PC-9 (cell line): ENCODE results near the gene COL4A4. TPM values are rescaled to one million over a fixed set of nuclear protein-coding genes. Genes with fewer than 3 reads are reported as not detected.

ENCODE experiments used
- BruUV-seq: library from RNA; stranded (reverse); fragments of 400-500 nt; replicated peaks from 2 replicates; lab custom pipeline; 2021; lab: Mats Ljungman, UMichigan
- CTCF ChIA-PET: fragments of 300-600 bp; sonication (Branson Sonifier 250); formaldehyde crosslinking; loops from one replicate; lab custom pipeline; 2022; ENCODE audit warnings: antibody characterized with exemption; lab: Charles Lee
- POLR2A ChIA-PET: fragments of 300-600 bp; sonication (Branson Sonifier 250); formaldehyde crosslinking; loops from one replicate; lab custom pipeline; 2022; ENCODE audit warnings: antibody characterized with exemption; ENCODE audit not compliant: unreplicated experiment; lab: Charles Lee
- DNase-seq, 2 experiments: peaks; one replicate each; pipeline versions ENCODE4 v3.0.0 to v3.0.0-alpha.2; 2015 to 2022; ENCODE audit warnings: mixed read lengths in 1 of 2
- H2AFZ ChIP-seq: fragments of 200-600 bp; sonication (generic); 2 replicates; pipeline ENCODE4 v1.8.1; 2017; ENCODE audit warnings: antibody characterized with exemption
- H3F3A ChIP-seq: fragments of 200-600 bp; sonication (generic); 2 replicates; pipeline ENCODE4 v1.8.1; 2017; ENCODE audit warnings: antibody characterized with exemption, mild to moderate bottlenecking, low read depth; ENCODE audit not compliant: insufficient read depth
- H3K27ac ChIP-seq: fragments of 200-600 bp; sonication (generic); 2 replicates; pipeline ENCODE4 v1.6.1; 2016; ENCODE audit warnings: mixed run types
- H3K27me3 ChIP-seq: fragments of 200-600 bp; sonication (generic); 2 replicates; pipeline ENCODE4 v1.6.1; 2016; ENCODE audit warnings: low read depth, mixed run types; ENCODE audit not compliant: insufficient read depth
- H3K36me3 ChIP-seq: fragments of 200-600 bp; sonication (generic); 2 replicates; pipeline ENCODE4 v1.6.1; 2016; ENCODE audit warnings: low read depth, mixed run types
- H3K4me1 ChIP-seq: fragments of 200-600 bp; sonication (generic); replicated peaks from 2 replicates; pipeline ENCODE4 v1.6.1; 2016; ENCODE audit warnings: mixed run types; ENCODE audit not compliant: insufficient read depth
- H3K4me2 ChIP-seq: fragments of 200-600 bp; sonication (generic); 2 replicates; pipeline ENCODE4 v1.6.1; 2017; ENCODE audit warnings: mixed run types
- H3K4me3 ChIP-seq: fragments of 200-600 bp; sonication (generic); 2 replicates; pipeline ENCODE4 v1.6.1; 2016; ENCODE audit warnings: mixed run types
- H3K79me2 ChIP-seq: fragments of 200-600 bp; sonication (generic); 2 replicates; pipeline ENCODE4 v1.6.1; 2017; ENCODE audit warnings: low read depth, mixed run types
- H3K9me2 ChIP-seq: fragments of 200-600 bp; sonication (generic); 2 replicates; pipeline ENCODE4 v1.8.1; 2017; ENCODE audit warnings: mild to moderate bottlenecking; ENCODE audit not compliant: insufficient read depth
- H3K9me3 ChIP-seq: fragments of 200-600 bp; sonication (generic); 2 replicates; pipeline ENCODE4 v1.8.1; 2016; ENCODE audit warnings: low read depth; ENCODE audit not compliant: insufficient read depth
- H4K20me1 ChIP-seq: fragments of 200-600 bp; sonication (generic); 2 replicates; pipeline ENCODE4 v1.8.1; 2017; ENCODE audit not compliant: insufficient read depth
- EZH2 ChIP-seq: fragments of 200-600 bp; sonication (generic); IDR thresholded peaks from 2 replicates; pipeline ENCODE4 v1.8.0; 2017; ENCODE audit warnings: antibody characterized with exemption, low read depth
- intact Hi-C: fragments of 100-400 bp; cut with micrococcal nuclease; formaldehyde crosslinking; loops from one replicate; pipeline ENCODE4 v1.10.0; 2022; ENCODE audit not compliant: unreplicated experiment
- total RNA-seq: library from RNA; stranded (reverse); gene quantifications from 2 replicates; pipeline ENCODE4 v1.2.3, GENCODE V29; 2021
- TF ChIP-seq, protein P1 (sequence below): fragments of 200-600 bp; sonication (generic); conservative IDR thresholded peaks from 2 replicates; pipeline ENCODE4 v1.6.1; 2017; ENCODE audit warnings: mixed run types, antibody characterized with exemption, mild to moderate bottlenecking, moderate library complexity

Gene COL4A4
- total RNA-seq, 1 experiment from 2014 or later = 5.6 TPM

DNA sequence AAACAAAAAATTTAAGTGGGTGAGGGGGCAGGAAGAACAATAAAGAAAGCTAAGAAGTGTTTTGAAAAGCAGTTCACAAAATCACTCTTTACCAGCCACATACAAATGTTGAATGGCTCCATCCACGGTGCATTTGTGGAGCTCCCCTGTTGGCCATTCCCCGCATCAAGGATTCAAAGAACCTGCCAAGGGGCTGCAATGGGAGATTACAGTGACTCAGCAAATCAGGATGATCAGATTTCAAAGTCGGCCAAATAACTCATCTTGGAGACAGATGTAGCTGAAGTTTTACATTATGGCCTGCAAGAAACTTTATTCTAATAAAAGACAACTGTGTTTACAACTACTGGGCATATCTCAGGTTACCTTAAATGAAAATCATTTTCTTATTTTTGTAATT, 27.4 kb upstream of the COL4A4 start:
- H3K4me2 ChIP-seq = no peak overlapping the region
- no peaks in the 10 kb centered on the region; the same call in 1 of the 2 replicates for H3K4me1 ChIP-seq
- H3K27me3 ChIP-seq = no peaks in the 10 kb centered on the region
- DNase-seq = no peak
- no TSS peak for BruUV-seq
- no peaks in the 10 kb centered on the region; the same call in 1 of the 2 replicates for H3K9me2 ChIP-seq
- no peaks in the 10 kb centered on the region for H3K9me3 ChIP-seq
- no peaks in the 10 kb centered on the region for H3K79me2 ChIP-seq
- H3F3A ChIP-seq = no peaks in the 10 kb centered on the region
- ChIA-PET CTCF (no interaction called here), POLR2A (no interaction called here)
- intact Hi-C loops = no loop called here
- no peak overlapping the region for H3K27ac ChIP-seq
- H4K20me1 ChIP-seq = no peaks in the 10 kb centered on the region
- H3K36me3 ChIP-seq = no peaks in the 10 kb centered on the region
- no peak for TF ChIP-seq EZH2
- TF ChIP-seq, protein P1, sequence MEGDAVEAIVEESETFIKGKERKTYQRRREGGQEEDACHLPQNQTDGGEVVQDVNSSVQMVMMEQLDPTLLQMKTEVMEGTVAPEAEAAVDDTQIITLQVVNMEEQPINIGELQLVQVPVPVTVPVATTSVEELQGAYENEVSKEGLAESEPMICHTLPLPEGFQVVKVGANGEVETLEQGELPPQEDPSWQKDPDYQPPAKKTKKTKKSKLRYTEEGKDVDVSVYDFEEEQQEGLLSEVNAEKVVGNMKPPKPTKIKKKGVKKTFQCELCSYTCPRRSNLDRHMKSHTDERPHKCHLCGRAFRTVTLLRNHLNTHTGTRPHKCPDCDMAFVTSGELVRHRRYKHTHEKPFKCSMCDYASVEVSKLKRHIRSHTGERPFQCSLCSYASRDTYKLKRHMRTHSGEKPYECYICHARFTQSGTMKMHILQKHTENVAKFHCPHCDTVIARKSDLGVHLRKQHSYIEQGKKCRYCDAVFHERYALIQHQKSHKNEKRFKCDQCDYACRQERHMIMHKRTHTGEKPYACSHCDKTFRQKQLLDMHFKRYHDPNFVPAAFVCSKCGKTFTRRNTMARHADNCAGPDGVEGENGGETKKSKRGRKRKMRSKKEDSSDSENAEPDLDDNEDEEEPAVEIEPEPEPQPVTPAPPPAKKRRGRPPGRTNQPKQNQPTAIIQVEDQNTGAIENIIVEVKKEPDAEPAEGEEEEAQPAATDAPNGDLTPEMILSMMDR = no peak
- H3K4me3 ChIP-seq = no peak overlapping the region
- peak overlapping the region; percentile 59; the same call in 1 of the 2 replicates for H2AFZ ChIP-seq

DNA sequence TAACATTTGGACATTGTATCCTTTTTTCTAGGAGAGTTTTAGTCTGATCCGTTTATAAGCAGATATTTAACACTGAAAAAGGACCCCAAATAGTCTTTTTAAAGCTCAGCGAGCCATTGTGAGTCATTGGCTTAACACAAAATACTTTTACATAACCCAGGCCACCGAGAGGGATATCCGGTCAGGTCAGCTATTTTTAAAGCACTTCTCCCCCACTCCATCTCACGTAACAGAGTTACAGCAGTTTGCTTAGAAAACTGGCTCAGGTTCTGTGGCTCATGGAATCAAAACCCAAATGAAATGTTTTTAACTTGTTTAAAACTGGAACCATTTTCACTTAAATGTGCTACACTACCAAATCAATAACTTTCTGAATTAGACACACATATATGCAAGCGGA, 24.3 kb upstream of the COL4A4 start:
- H3F3A ChIP-seq = no peaks in the 10 kb centered on the region
- H3K27me3 ChIP-seq = no peaks in the 10 kb centered on the region
- H3K9me2 ChIP-seq = no peaks in the 10 kb centered on the region
- no peaks in the 10 kb centered on the region; the same call in 1 of the 2 replicates for H3K4me1 ChIP-seq
- intact Hi-C loops = no loop called here
- 0 out of 2 replicates have a peak overlapping the region, but pooled peaks have one; percentile 25 for H2AFZ ChIP-seq
- no peaks in the 10 kb centered on the region for H4K20me1 ChIP-seq
- no TSS peak for BruUV-seq
- DNase-seq = no peak
- H3K4me3 ChIP-seq = no peak overlapping the region
- H3K27ac ChIP-seq = no peak overlapping the region
- H3K79me2 ChIP-seq = no peaks in the 10 kb centered on the region
- ChIA-PET CTCF (no interaction called here), POLR2A (no interaction called here)
- H3K9me3 ChIP-seq = no peaks in the 10 kb centered on the region
- peak overlapping the region; percentile 3; the same call in 1 of the 2 replicates for H3K4me2 ChIP-seq
- TF ChIP-seq, protein P1 = no peak
- no peak for TF ChIP-seq EZH2
- no peaks in the 10 kb centered on the region for H3K36me3 ChIP-seq

DNA sequence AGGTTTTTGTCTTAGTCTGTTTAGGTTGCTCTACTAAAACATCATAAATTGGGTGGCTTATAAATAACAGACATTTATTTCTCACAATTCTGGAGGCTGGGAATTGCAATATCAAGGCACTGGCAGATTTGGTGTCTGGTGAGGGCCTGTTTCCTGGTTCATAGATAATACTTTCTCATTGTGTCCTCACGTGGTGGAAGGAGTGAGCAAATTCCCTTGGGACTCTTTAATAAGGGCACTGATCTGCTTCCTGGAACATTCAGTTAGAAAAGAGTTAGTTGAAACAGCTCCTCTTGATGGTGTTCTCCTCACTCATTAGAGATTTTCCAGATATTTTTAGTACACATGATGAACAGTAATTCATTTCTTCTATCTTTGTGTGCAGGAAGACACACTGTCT, 22.7 kb upstream of the COL4A4 start:
- Histone ChIP-seq H3K9me3 (no peaks in the 10 kb centered on the region), H3K27ac (no peak overlapping the region), H3K27me3 (no peaks in the 10 kb centered on the region), H3K79me2 (no peaks in the 10 kb centered on the region), H2AFZ (no peak overlapping the region), H3K4me3 (no peak overlapping the region), H3K4me2 (no peak overlapping the region), H3K4me1 (no peaks in the 10 kb centered on the region; the same call in 1 of the 2 replicates), H4K20me1 (no peaks in the 10 kb centered on the region), H3F3A (no peaks in the 10 kb centered on the region), H3K36me3 (no peaks in the 10 kb centered on the region), H3K9me2 (no peaks in the 10 kb centered on the region)
- TF ChIP-seq EZH2 = no peak
- TF ChIP-seq, protein P1 = no peak
- DNase-seq = no peak
- BruUV-seq = no TSS peak
- intact Hi-C loops = no loop called here
- ChIA-PET CTCF (no interaction called here), POLR2A (interaction anchor here (0.6 kb wide), 1 partner anchor 9 kb away, joined by 9 read pairs; no protein-coding TSS in a partner anchor)
